Astrocyte (in vitro differentiated cells and primary cell): ENCODE measurements around the gene PTPRN2. TPM values are rescaled to one million over a fixed set of nuclear protein-coding genes. Genes with fewer than 3 reads are reported as not detected.

ENCODE experiments used
- DNase-seq: peaks from one replicate; pipeline ENCODE4 v3.0.0-alpha.2; 2010; ENCODE audit warnings: low read depth
- FAIRE-seq: peaks from 2 replicates; lab custom pipeline; 2011; peaks lifted over from hg19 to GRCh38; lab: Jason Lieb, UNC
- H2AFZ ChIP-seq: 2 replicates; pipeline ENCODE4 v1.6.0; 2012; ENCODE audit warnings: low read depth, low read length, inconsistent platforms
- H3K27ac ChIP-seq: 2 replicates; pipeline ENCODE4 v1.5.1; 2011; ENCODE audit warnings: low read depth, low read length, inconsistent platforms
- H3K27me3 ChIP-seq: 2 replicates; pipeline ENCODE4 v1.6.0; 2011; ENCODE audit warnings: low read length, inconsistent platforms; ENCODE audit not compliant: insufficient read depth
- H3K36me3 ChIP-seq: 2 replicates; pipeline ENCODE4 v1.5.1; 2011; ENCODE audit warnings: low read length, inconsistent platforms; ENCODE audit not compliant: insufficient read depth
- H3K4me1 ChIP-seq: 2 replicates; pipeline ENCODE4 v1.5.1; 2011; ENCODE audit warnings: low read length, inconsistent platforms; ENCODE audit not compliant: insufficient read depth
- H3K4me2 ChIP-seq: 2 replicates; pipeline ENCODE4 v1.6.0; 2012; ENCODE audit warnings: low read length, inconsistent platforms
- H3K4me3 ChIP-seq: 2 replicates; pipeline ENCODE4 v1.5.1; 2011; ENCODE audit warnings: low read depth, mild to moderate bottlenecking, low read length, inconsistent platforms; ENCODE audit not compliant: insufficient read depth
- H3K79me2 ChIP-seq: 2 replicates; pipeline ENCODE4 v1.6.0; 2012; ENCODE audit warnings: mild to moderate bottlenecking, low read length, inconsistent platforms; ENCODE audit not compliant: insufficient read depth
- H3K9ac ChIP-seq: 2 replicates; pipeline ENCODE4 v1.6.0; 2012; ENCODE audit warnings: mild to moderate bottlenecking, low read length, inconsistent platforms
- H3K9me3 ChIP-seq: 2 replicates; pipeline ENCODE4 v1.5.1; 2012; ENCODE audit warnings: low read depth, mild to moderate bottlenecking, low read length, inconsistent platforms; ENCODE audit not compliant: insufficient read depth
- H4K20me1 ChIP-seq: 2 replicates; pipeline ENCODE4 v1.6.0; 2012; ENCODE audit warnings: low read length, inconsistent platforms; ENCODE audit not compliant: insufficient read depth
- H3K27ac Mint-ChIP-seq: one replicate; pipeline ENCODE4 v1.8.0; 2021; ENCODE audit warnings: mild to moderate bottlenecking, mixed read lengths; ENCODE audit not compliant: unreplicated experiment
- H3K27me3 Mint-ChIP-seq: one replicate; pipeline ENCODE4 v1.8.0; 2021; ENCODE audit warnings: low read depth, mixed read lengths; ENCODE audit not compliant: unreplicated experiment
- H3K36me3 Mint-ChIP-seq: one replicate; pipeline ENCODE4 v1.8.0; 2021; ENCODE audit warnings: low read depth, mixed read lengths; ENCODE audit not compliant: unreplicated experiment
- H3K4me1 Mint-ChIP-seq: one replicate; pipeline ENCODE4 v1.8.0; 2021; ENCODE audit warnings: low read depth, mixed read lengths; ENCODE audit not compliant: unreplicated experiment
- H3K4me3 Mint-ChIP-seq: one replicate; pipeline ENCODE4 v1.8.0; 2021; ENCODE audit warnings: mild to moderate bottlenecking, moderate library complexity, mixed read lengths; ENCODE audit not compliant: unreplicated experiment
- H3K9me3 Mint-ChIP-seq: one replicate; pipeline ENCODE4 v1.8.0; 2021; ENCODE audit warnings: mild to moderate bottlenecking, mixed read lengths; ENCODE audit not compliant: unreplicated experiment
- CTCF ChIP-seq: IDR thresholded peaks from 2 replicates; pipeline ENCODE4 v1.5.1; 2011; ENCODE audit warnings: low read depth, mild to moderate bottlenecking, inconsistent platforms, low read length, moderate library complexity; ENCODE audit not compliant: insufficient read depth
- EZH2 ChIP-seq: IDR thresholded peaks from 2 replicates; pipeline ENCODE4 v1.6.1; 2012; ENCODE audit warnings: mild to moderate bottlenecking, low read length, inconsistent platforms; ENCODE audit not compliant: insufficient read depth
- total RNA-seq: library from RNA; stranded (reverse); gene quantifications from 2 replicates; pipeline ENCODE4 v1.2.1, GENCODE V29; 2021

Gene PTPRN2
- total RNA-seq, 1 donor from 2014 or later = 0.09 TPM

DNA sequence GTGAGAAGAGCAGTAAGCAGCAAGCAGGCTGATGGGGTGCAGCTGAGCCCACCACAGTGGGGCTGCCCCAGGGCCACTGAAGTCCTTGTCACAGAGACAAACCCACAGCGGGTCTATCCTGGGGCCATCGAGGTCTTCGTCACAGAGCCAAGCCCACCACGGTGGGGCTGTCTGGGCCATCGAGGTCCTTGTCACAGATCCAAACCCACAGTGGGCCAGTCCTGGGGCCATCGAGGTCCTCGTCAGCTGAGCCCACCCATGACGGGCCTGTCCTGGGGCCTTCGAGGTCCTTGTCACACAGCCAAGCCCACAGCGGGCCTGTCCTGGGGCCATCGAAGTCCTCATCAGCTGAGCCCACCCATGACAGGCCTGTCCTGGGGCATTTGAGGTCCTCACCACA is 700.9 kb downstream of the PTPRN2 start:
- no peak overlapping the region for H3K27ac Mint-ChIP-seq
- peaks cover 19% of the 10 kb centered on the region for H3K9me3 Mint-ChIP-seq
- Histone ChIP-seq H3K79me2 (no peaks in the 10 kb centered on the region), H3K4me1 (no peaks in the 10 kb centered on the region), H3K36me3 (no peaks in the 10 kb centered on the region), H2AFZ (no peak overlapping the region), H3K27me3 (no peaks in the 10 kb centered on the region), H3K9me3 (peaks cover 3% of the 10 kb centered on the region), H4K20me1 (no peaks in the 10 kb centered on the region), H3K4me2 (no peak overlapping the region), H3K4me3 (no peak overlapping the region), H3K9ac (no peak overlapping the region), H3K27ac (no peak overlapping the region)
- DNase-seq = no peak
- FAIRE-seq = no peak
- no peak for TF ChIP-seq CTCF
- TF ChIP-seq EZH2 = no peak
- no peak overlapping the region for H3K4me3 Mint-ChIP-seq
- no peaks in the 10 kb centered on the region for H3K4me1 Mint-ChIP-seq
- no peaks in the 10 kb centered on the region for H3K27me3 Mint-ChIP-seq
- H3K36me3 Mint-ChIP-seq = no peaks in the 10 kb centered on the region

DNA sequence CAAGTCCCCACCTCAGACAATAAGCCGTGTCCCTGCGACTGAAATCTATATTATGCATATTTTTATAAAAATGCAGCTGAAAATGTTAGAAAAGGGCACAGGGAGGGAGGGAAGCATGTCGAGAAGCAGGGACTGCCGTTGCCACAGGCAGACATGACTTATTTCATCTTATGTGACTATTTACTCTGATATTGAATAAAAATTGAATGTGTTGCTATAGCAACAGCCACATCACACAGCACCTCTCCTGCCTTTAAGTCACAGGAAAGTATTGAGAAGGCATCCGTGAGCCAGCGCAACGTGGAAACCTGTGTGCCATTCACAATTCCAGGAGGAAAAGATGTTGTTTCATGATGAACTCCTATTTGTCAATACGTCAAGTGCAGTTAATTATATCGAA is 701.4 kb downstream of the PTPRN2 start:
- H3K4me3 ChIP-seq = no peak overlapping the region
- H3K36me3 Mint-ChIP-seq = no peaks in the 10 kb centered on the region
- peaks cover 5% of the 10 kb centered on the region for H3K9me3 ChIP-seq
- FAIRE-seq = no peak
- no peaks in the 10 kb centered on the region for H3K79me2 ChIP-seq
- H3K36me3 ChIP-seq = no peaks in the 10 kb centered on the region
- no peak overlapping the region for H3K27ac Mint-ChIP-seq
- TF ChIP-seq EZH2 (no peak), CTCF (no peak)
- no peak overlapping the region for H3K4me3 Mint-ChIP-seq
- H3K27me3 ChIP-seq = no peaks in the 10 kb centered on the region
- H3K9me3 Mint-ChIP-seq = peaks cover 19% of the 10 kb centered on the region
- H3K4me2 ChIP-seq = no peak overlapping the region
- no peaks in the 10 kb centered on the region for H3K4me1 ChIP-seq
- no peak overlapping the region for H2AFZ ChIP-seq
- DNase-seq = no peak
- H4K20me1 ChIP-seq = no peaks in the 10 kb centered on the region
- H3K27ac ChIP-seq = no peak overlapping the region
- no peaks in the 10 kb centered on the region for H3K4me1 Mint-ChIP-seq
- H3K27me3 Mint-ChIP-seq = no peaks in the 10 kb centered on the region
- H3K9ac ChIP-seq = no peak overlapping the region

GRCh38 chr7:157885140-157885539 is 702.5 kb downstream of the PTPRN2 start:
- DNase-seq (no peak), FAIRE-seq (no peak)
- Histone ChIP-seq H3K79me2 (no peaks in the 10 kb centered on the region), H3K36me3 (no peaks in the 10 kb centered on the region), H3K4me3 (no peak overlapping the region), H3K9ac (no peak overlapping the region), H2AFZ (no peak overlapping the region), H3K4me2 (no peak overlapping the region), H3K4me1 (no peaks in the 10 kb centered on the region), H3K27me3 (no peaks in the 10 kb centered on the region), H3K9me3 (peaks cover 8% of the 10 kb centered on the region), H4K20me1 (no peaks in the 10 kb centered on the region), H3K27ac (no peak overlapping the region)
- Mint-ChIP-seq H3K4me3 (no peak overlapping the region), H3K36me3 (no peaks in the 10 kb centered on the region), H3K9me3 (peaks cover 16% of the 10 kb centered on the region), H3K27me3 (no peaks in the 10 kb centered on the region), H3K4me1 (no peaks in the 10 kb centered on the region), H3K27ac (no peak overlapping the region)
- no peak for TF ChIP-seq CTCF
